Measurements from ENCODE around the gene MXRA7.

MXRA7 gene

GRCh38 chr17:76644995-76645394, 65.8 kb downstream of the MXRA7 start:
- no peak overlapping the region for H3K4me3 ChIP-seq (ENCODE audit: low read length)
- DNase-seq (ENCODE audit: low read depth), result no peak
- TF ChIP-seq, protein P1, sequence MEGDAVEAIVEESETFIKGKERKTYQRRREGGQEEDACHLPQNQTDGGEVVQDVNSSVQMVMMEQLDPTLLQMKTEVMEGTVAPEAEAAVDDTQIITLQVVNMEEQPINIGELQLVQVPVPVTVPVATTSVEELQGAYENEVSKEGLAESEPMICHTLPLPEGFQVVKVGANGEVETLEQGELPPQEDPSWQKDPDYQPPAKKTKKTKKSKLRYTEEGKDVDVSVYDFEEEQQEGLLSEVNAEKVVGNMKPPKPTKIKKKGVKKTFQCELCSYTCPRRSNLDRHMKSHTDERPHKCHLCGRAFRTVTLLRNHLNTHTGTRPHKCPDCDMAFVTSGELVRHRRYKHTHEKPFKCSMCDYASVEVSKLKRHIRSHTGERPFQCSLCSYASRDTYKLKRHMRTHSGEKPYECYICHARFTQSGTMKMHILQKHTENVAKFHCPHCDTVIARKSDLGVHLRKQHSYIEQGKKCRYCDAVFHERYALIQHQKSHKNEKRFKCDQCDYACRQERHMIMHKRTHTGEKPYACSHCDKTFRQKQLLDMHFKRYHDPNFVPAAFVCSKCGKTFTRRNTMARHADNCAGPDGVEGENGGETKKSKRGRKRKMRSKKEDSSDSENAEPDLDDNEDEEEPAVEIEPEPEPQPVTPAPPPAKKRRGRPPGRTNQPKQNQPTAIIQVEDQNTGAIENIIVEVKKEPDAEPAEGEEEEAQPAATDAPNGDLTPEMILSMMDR (conservative IDR thresholded peaks at IDR 0.05; ENCODE audit: low read depth, low read length), result no peak

- TF ChIP-seq, protein P1 (conservative IDR thresholded peaks at IDR 0.05; ENCODE audit: low read depth, low read length), result no peak
- H3K4me3 ChIP-seq (ENCODE audit: low read length), result no peak within 1 kb of the TSS
- no peak for DNase-seq (ENCODE audit: low read depth)
Measured at GRCh38 chr17:76643553-76644148, 67.1 kb downstream of the MXRA7 start, which contains the start of gene ST6GALNAC1. ST6GALNAC1 (minus strand) TSS chr17:76643757; CDS start chr17:76643638, 119 bp downstream.

- H3K4me3 ChIP-seq (ENCODE audit: low read length), result no peak overlapping the region
- TF ChIP-seq, protein P1 (conservative IDR thresholded peaks at IDR 0.05; ENCODE audit: low read depth, low read length), result no peak
- no peak for DNase-seq (ENCODE audit: low read depth)
Measured at GRCh38 chr17:76642994-76643393, 67.8 kb downstream of the MXRA7 start.

GRCh38 chr17:76642032-76642561, 68.7 kb downstream of the MXRA7 start:
- TF ChIP-seq, protein P1 (conservative IDR thresholded peaks at IDR 0.05; ENCODE audit: low read depth, low read length), result no peak
- H3K4me3 ChIP-seq (ENCODE audit: low read length), result no peak overlapping the region
- no peak for DNase-seq (ENCODE audit: low read depth)

- H3K4me3 ChIP-seq (ENCODE audit: low read length), result no peak overlapping the region
- TF ChIP-seq, protein P1 (conservative IDR thresholded peaks at IDR 0.05; ENCODE audit: low read depth, low read length), result no peak
- no peak for DNase-seq (ENCODE audit: low read depth)
Measured at GRCh38 chr17:76641501-76641900, 69.3 kb downstream of the MXRA7 start.

DNA sequence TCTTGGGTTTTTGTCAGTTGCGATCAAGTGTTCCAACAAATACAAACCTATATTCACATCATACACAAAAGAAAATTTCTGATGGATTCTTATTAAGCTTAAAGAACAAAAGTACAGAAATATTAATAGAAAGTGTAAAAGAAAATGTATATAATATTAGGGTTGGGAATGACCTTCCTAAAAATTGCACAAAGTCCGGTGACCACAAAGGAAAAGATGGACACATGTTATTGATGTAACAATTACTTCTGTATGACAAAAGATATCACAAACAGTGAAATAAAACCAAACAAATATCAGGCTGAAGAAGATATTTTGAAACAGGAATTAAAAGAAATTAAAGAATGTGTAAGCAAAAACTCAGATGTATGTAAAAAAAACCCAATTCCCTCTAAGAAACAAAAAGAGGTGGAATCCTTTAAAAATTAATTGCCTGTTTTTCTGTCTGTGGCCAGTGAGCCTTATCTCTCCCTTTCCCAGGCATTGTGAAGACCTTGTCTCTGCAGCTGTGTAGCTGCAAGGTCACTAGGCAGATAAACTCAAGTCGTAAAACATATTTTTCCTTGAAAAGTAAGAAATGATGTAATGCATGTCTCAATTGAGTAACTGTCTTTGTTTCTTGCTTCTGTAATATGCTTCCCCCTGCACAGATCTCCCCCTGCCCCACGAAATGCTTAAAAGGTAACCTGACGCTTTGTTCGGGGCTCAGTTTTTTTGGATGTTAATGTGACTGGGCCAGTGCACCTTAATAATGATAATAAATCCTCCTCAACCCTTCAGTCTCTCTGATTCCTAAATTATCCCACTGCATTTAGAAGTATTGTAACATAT, 70.0 kb downstream of the MXRA7 start:
- TF ChIP-seq, protein P1 (conservative IDR thresholded peaks at IDR 0.05; ENCODE audit: low read depth, low read length), result no peak
- no peak for DNase-seq (ENCODE audit: low read depth)
- no peak overlapping the region for H3K4me3 ChIP-seq (ENCODE audit: low read length)
